Esophagus squamous epithelium (tissue), 4 donors: ENCODE results near the gene SOX21.

ENCODE experiments used
- CTCF ChIP-seq, 6 experiments: fragments of 450-650 bp in 4 of 6; fragments of 200-600 bp in 2 of 6; sonication (generic) in 2 of 6; IDR thresholded peaks; one replicate each; pipeline ENCODE4 v1.5.1; 2016 to 2019; ENCODE audit warnings: antibody characterized with exemption in 6 of 6, mild to moderate bottlenecking in 4 of 6, moderate library complexity in 4 of 6
- POLR2A ChIP-seq, 4 donors: fragments of 450-650 bp; IDR thresholded peaks; one replicate each; pipeline ENCODE4 v1.6.1; 2017; ENCODE audit warnings: antibody characterized with exemption in 4 of 4, mild to moderate bottlenecking in 4 of 4, moderate library complexity in 3 of 4

GRCh38 chr13:94761407-94761806 lies 49.1 kb upstream of the SOX21 start:
- TF ChIP-seq CTCF (IDR thresholded peaks at IDR 0.05), result no peak
- TF ChIP-seq POLR2A (IDR thresholded peaks at IDR 0.05), result no peak
